Nephron progenitor cell (in vitro differentiated cells): ENCODE data around the gene NWD2.

ENCODE experiments used
- DNase-seq: peaks from one replicate; pipeline ENCODE4 v3.0.0; 2021
- H3K27ac Mint-ChIP-seq: 2 replicates; pipeline ENCODE4 v1.8.0; 2021; ENCODE audit warnings: mild to moderate bottlenecking, moderate library complexity, mixed read lengths
- H3K27me3 Mint-ChIP-seq: 2 replicates; pipeline ENCODE4 v1.8.0; 2021; ENCODE audit warnings: mild to moderate bottlenecking, low read depth, mixed read lengths; ENCODE audit not compliant: poor library complexity
- H3K36me3 Mint-ChIP-seq: 2 replicates; pipeline ENCODE4 v1.8.0; 2021; ENCODE audit warnings: low read depth, mixed read lengths
- H3K4me1 Mint-ChIP-seq: 2 replicates; pipeline ENCODE4 v1.8.0; 2021; ENCODE audit warnings: mixed read lengths
- H3K4me3 Mint-ChIP-seq: 2 replicates; pipeline ENCODE4 v1.8.0; 2021; ENCODE audit warnings: mild to moderate bottlenecking, moderate library complexity, mixed read lengths
- H3K9me3 Mint-ChIP-seq: 2 replicates; pipeline ENCODE4 v1.8.0; 2021; ENCODE audit warnings: mild to moderate bottlenecking, moderate library complexity, mixed read lengths
- TF ChIP-seq, protein P1 (sequence below): fragments of 200-600 bp; sonication (generic); IDR thresholded peaks from 2 replicates; pipeline ENCODE4 v1.5.0; 2021; ENCODE audit warnings: antibody characterized with exemption

The NWD2 gene

DNA sequence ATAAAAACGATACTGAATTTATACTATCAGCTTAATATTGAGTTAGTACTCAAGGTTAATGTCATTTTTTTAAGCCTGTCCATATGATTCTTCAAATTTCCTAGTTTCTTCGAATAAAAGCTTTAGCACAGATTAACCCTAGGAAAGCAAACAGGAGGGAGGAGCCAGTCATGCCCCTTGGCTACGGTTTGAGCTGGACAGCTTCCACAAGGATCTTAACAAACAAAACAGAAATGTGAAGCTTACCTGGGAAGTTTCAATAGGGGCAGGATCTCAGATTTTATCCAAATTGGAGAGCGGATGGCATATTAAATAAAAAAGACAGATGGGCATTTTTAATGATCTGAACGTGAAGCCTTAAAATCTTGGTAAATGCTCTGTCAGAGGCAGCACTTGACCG, 2.3 kb downstream of the NWD2 start:
- peaks cover 87% of the 10 kb centered on the region for H3K27me3 Mint-ChIP-seq
- H3K9me3 Mint-ChIP-seq: no peaks in the 10 kb centered on the region
- peaks cover 7% of the 10 kb centered on the region for H3K4me1 Mint-ChIP-seq
- DNase-seq: no peak
- no peaks in the 10 kb centered on the region for H3K36me3 Mint-ChIP-seq
- no peak overlapping the region for H3K4me3 Mint-ChIP-seq
- TF ChIP-seq, protein P1, sequence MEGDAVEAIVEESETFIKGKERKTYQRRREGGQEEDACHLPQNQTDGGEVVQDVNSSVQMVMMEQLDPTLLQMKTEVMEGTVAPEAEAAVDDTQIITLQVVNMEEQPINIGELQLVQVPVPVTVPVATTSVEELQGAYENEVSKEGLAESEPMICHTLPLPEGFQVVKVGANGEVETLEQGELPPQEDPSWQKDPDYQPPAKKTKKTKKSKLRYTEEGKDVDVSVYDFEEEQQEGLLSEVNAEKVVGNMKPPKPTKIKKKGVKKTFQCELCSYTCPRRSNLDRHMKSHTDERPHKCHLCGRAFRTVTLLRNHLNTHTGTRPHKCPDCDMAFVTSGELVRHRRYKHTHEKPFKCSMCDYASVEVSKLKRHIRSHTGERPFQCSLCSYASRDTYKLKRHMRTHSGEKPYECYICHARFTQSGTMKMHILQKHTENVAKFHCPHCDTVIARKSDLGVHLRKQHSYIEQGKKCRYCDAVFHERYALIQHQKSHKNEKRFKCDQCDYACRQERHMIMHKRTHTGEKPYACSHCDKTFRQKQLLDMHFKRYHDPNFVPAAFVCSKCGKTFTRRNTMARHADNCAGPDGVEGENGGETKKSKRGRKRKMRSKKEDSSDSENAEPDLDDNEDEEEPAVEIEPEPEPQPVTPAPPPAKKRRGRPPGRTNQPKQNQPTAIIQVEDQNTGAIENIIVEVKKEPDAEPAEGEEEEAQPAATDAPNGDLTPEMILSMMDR: no peak
- no peak overlapping the region for H3K27ac Mint-ChIP-seq

DNA sequence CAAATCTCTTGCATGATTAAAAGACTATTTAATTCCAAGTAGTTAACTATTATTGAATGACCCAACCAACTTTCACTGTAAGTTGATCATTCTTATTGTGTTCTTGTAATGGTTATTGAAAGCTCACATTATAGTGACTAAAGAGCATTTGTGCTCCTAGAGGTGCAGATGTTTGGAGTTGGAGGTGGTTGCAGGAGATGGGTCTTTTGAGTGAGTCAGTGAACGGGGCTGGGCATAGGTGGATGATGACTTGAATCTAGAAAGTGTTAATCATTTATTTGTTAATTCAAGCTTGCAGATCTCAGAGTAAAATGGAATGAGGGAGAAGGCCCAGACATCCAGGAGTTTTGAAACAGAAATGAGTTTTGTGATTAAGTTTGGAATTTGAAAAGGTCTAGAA, 13.7 kb downstream of the NWD2 start:
- DNase-seq: no peak
- Mint-ChIP-seq H3K27ac (no peak overlapping the region), H3K4me1 (no peaks in the 10 kb centered on the region), H3K9me3 (no peaks in the 10 kb centered on the region), H3K27me3 (peaks cover 36% of the 10 kb centered on the region), H3K36me3 (no peaks in the 10 kb centered on the region), H3K4me3 (no peak overlapping the region)
- TF ChIP-seq, protein P1: no peak

DNA sequence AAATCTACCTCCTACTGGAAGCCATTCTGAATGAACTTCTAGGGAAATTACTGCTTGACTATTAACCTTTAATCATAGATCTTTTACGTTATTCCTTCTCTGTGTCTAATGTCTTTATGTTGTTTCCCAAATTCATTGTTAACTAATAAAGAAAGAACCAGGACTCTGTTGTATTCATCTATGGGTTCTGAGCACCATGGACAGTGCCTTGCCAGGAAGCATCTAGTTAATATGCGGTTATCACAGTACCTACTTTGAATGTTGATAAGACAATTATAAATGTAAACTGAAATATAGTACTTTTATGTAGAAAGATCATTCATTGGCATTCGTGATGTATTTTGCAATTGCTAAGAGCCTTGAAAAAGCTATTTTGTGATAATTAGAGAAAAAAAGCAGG, 23.8 kb downstream of the NWD2 start:
- no peaks in the 10 kb centered on the region for H3K36me3 Mint-ChIP-seq
- H3K9me3 Mint-ChIP-seq: no peaks in the 10 kb centered on the region
- TF ChIP-seq, protein P1: no peak
- peaks cover 7% of the 10 kb centered on the region for H3K27me3 Mint-ChIP-seq
- no peak overlapping the region for H3K27ac Mint-ChIP-seq
- no peak overlapping the region for H3K4me3 Mint-ChIP-seq
- no peaks in the 10 kb centered on the region for H3K4me1 Mint-ChIP-seq
- no peak for DNase-seq

DNA sequence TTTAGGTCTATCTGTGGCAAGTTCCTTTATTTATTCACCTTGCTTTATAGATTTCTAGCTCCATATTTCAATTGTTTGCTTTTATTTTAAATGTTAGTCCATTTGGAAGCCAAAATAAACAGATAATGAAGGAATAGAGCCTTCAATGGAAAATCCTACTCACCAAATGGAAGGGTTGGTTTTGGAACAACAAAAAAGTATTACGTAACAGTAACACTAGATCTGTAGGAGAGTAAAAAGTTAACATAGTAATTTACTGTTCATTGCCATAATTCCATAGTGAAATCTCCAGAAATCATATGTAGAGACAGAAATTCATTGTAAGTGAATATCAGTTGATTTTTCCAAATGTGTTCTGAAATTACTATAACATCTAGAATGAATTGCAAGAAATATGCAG, 34.6 kb downstream of the NWD2 start:
- H3K4me1 Mint-ChIP-seq: no peaks in the 10 kb centered on the region
- TF ChIP-seq, protein P1: no peak
- H3K27me3 Mint-ChIP-seq: peaks cover 6% of the 10 kb centered on the region

DNA sequence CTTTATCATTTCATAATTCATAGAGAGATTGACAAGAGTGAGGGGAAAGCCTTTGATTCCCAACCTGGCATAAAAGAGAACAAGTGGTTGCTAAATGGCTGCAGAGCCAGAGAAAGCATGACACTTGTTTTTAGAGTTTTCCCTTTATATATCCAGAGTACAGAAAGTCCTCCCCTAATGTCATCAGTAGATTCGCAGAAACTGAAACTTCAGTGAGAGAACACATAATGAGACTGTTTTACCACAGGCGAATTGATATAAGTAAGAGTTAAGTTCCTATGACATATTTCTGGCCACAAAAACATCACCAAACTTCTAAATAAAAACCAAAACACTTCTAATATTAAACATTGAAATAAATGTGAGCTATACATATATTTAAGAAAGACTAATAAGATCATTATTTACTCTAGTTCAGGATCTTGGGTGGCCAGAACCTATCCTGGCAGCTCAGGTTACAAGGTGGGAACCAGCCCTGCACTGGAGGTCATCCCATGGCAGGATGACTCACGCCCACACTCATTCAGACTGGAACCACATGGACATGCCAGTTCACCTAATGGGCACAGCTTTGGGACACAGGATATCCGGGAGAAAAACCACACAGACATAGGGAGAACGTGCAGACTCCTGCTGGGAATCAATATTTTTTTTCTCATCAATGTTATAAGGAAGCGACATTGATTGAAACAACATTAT, 35.5 kb downstream of the NWD2 start:
- H3K9me3 Mint-ChIP-seq: no peaks in the 10 kb centered on the region
- DNase-seq: no peak
- no peaks in the 10 kb centered on the region for H3K4me1 Mint-ChIP-seq
- peaks cover 6% of the 10 kb centered on the region for H3K27me3 Mint-ChIP-seq
- H3K36me3 Mint-ChIP-seq: no peaks in the 10 kb centered on the region
- no peak overlapping the region for H3K27ac Mint-ChIP-seq
- no peak overlapping the region for H3K4me3 Mint-ChIP-seq
- TF ChIP-seq, protein P1: no peak

More for the DNA sequence above, 34.6 kb downstream of the NWD2 start:
- DNase-seq: no peak
- H3K27ac Mint-ChIP-seq: no peak overlapping the region
- no peaks in the 10 kb centered on the region for H3K36me3 Mint-ChIP-seq
- H3K9me3 Mint-ChIP-seq: no peaks in the 10 kb centered on the region
- no peak overlapping the region for H3K4me3 Mint-ChIP-seq

DNA sequence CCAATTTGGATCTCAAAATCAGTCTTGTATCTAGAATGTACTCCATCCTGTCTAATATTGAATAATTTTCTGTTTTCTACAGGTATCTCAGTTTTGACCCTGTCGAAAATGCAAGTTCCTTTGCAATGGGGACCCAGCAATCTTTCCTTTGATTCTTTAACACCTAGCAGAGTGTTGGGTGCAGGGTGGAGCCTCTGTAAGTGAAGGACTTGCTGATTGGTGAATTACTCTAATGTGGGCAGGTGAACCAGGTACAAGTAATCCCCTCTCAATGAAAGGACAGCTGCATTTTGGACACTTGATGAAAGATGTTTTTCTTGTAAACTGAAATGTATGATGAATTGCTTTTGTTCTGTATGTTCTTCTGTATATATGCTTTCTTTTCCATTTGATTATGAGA, 54.9 kb downstream of the NWD2 start:
- no peaks in the 10 kb centered on the region for H3K36me3 Mint-ChIP-seq
- H3K4me3 Mint-ChIP-seq: no peak overlapping the region
- H3K27ac Mint-ChIP-seq: no peak overlapping the region
- H3K4me1 Mint-ChIP-seq: peaks cover 6% of the 10 kb centered on the region
- TF ChIP-seq, protein P1: no peak
- no peak for DNase-seq
- H3K9me3 Mint-ChIP-seq: peaks cover 8% of the 10 kb centered on the region
- H3K27me3 Mint-ChIP-seq: no peaks in the 10 kb centered on the region
